Measurements from ENCODE around the gene TCF4. TPM values are rescaled to one million over a fixed set of nuclear protein-coding genes. Genes with fewer than 3 reads are reported as not detected.
"Not testable (repeated sequence)": the region's sequence is repeated elsewhere in the genome, so short reads cannot be mapped to it uniquely, and the experiment has no call there.

The TCF4 gene
- total RNA-seq, 1 donor from 2014 or later, result 15.7 TPM

DNA sequence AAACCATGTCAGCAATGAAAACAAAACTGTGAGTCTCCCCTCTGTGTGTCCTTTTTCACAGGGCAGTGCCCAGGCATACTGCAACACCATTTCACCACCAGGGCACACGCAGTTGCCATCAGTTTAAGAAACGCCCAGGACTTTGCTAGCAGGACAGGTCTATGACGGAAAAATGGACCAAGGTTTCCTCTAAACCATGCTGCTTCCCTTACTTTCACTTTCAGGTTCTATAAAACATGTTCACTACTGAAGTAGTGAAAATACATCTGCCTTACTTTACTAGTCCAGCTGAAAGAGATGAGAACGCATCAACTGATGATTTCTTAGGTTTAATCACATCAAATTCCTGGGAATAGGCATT is 110.5 kb downstream of the TCF4 start:
- peak overlapping the region; percentile 21 for H3K4me3 ChIP-seq (ENCODE audit: low read depth, low read length)
- TF ChIP-seq, protein P1, sequence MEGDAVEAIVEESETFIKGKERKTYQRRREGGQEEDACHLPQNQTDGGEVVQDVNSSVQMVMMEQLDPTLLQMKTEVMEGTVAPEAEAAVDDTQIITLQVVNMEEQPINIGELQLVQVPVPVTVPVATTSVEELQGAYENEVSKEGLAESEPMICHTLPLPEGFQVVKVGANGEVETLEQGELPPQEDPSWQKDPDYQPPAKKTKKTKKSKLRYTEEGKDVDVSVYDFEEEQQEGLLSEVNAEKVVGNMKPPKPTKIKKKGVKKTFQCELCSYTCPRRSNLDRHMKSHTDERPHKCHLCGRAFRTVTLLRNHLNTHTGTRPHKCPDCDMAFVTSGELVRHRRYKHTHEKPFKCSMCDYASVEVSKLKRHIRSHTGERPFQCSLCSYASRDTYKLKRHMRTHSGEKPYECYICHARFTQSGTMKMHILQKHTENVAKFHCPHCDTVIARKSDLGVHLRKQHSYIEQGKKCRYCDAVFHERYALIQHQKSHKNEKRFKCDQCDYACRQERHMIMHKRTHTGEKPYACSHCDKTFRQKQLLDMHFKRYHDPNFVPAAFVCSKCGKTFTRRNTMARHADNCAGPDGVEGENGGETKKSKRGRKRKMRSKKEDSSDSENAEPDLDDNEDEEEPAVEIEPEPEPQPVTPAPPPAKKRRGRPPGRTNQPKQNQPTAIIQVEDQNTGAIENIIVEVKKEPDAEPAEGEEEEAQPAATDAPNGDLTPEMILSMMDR (IDR thresholded peaks at IDR 0.05; ENCODE audit: insufficient read depth, low read length, poor library complexity, severe bottlenecking), result peak; percentile 5
- no peaks in the 10 kb centered on the region for H3K36me3 ChIP-seq (ENCODE audit: control insufficient read depth, insufficient read depth, low read length)
- H3K27me3 ChIP-seq (ENCODE audit: control insufficient read depth, insufficient read depth, low read length), result no peaks in the 10 kb centered on the region
- DNase-seq (ENCODE audit: low read depth), result peak; percentile 23

DNA sequence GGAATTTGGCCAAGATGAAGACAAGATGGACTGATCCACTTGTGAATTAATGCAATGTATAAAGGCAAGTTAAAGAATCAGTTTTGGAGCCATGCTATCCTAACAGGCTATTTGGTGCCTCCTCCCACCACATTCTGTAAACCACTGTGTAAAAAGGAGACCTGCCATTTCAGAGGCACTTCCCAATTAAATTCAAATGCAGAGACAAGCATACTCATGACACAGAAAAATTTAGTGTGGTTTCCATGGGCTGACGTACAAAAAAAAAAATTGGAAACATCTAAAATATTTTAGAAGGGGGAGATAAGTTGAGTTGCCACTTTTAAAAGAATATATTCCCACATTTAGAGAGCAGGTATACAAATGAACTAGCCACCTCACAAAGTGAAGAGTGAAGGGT is 112.1 kb downstream of the TCF4 start:
- no peaks in the 10 kb centered on the region for H3K36me3 ChIP-seq (ENCODE audit: control insufficient read depth, insufficient read depth, low read length)
- TF ChIP-seq, protein P1 (IDR thresholded peaks at IDR 0.05; ENCODE audit: insufficient read depth, low read length, poor library complexity, severe bottlenecking), result no peak
- H3K27me3 ChIP-seq (ENCODE audit: control insufficient read depth, insufficient read depth, low read length), result no peaks in the 10 kb centered on the region
- no peak overlapping the region for H3K4me3 ChIP-seq (ENCODE audit: low read depth, low read length)
- DNase-seq (ENCODE audit: low read depth), result no peak

DNA sequence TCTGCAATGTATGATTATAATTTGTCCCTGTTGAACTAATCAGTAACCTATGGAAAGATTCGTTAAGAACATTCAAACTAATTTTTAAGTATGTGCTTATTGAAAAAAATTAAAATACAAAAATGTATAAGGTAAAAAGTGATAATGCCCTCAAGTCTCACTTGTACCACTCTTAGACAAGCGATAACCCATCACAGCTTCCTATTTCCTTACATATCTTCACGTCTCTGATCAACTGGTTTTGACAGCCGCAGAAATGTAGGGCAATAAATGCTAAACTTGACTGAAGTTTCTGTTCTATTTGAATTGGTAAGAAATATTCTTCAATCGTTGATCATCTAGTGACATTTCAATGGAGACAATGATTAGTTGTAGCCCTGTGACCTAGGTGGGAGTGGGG is 112.5 kb downstream of the TCF4 start:
- Histone ChIP-seq H3K27me3 (ENCODE audit: control insufficient read depth, insufficient read depth, low read length) (no peaks in the 10 kb centered on the region), H3K4me3 (ENCODE audit: low read depth, low read length) (no peak overlapping the region), H3K36me3 (ENCODE audit: control insufficient read depth, insufficient read depth, low read length) (no peaks in the 10 kb centered on the region)
- DNase-seq (ENCODE audit: low read depth), result no peak
- TF ChIP-seq, protein P1 (IDR thresholded peaks at IDR 0.05; ENCODE audit: insufficient read depth, low read length, poor library complexity, severe bottlenecking), result no peak

GRCh38 chr18:55473560-55473959 is 114.4 kb downstream of the TCF4 start:
- H3K36me3 ChIP-seq (ENCODE audit: control insufficient read depth, insufficient read depth, low read length), result no peaks in the 10 kb centered on the region
- no peak for DNase-seq (ENCODE audit: low read depth)
- no peaks in the 10 kb centered on the region for H3K27me3 ChIP-seq (ENCODE audit: control insufficient read depth, insufficient read depth, low read length)
- TF ChIP-seq, protein P1 (IDR thresholded peaks at IDR 0.05; ENCODE audit: insufficient read depth, low read length, poor library complexity, severe bottlenecking), result no peak
- no peak overlapping the region for H3K4me3 ChIP-seq (ENCODE audit: low read depth, low read length)

DNA sequence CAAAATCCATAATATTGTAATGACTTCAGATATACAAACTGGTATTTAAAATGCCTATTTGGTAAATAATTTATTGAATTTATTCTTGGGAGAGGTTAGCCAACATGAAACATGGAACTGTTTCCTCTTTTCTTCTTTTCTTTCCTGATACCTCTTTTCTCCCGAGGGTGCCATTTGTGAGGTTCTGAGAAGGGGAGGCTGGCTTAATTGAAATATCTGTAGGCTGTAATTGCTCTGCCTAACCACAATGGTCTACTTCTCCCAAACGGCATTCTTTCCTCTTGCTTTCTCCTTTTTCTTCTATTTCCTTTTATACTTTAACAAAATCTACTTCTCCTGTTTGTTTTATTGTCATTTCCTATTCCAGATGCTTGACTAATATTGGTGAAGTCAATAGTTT is 114.9 kb downstream of the TCF4 start:
- TF ChIP-seq, protein P1 (IDR thresholded peaks at IDR 0.05; ENCODE audit: insufficient read depth, low read length, poor library complexity, severe bottlenecking), result no peak
- H3K27me3 ChIP-seq (ENCODE audit: control insufficient read depth, insufficient read depth, low read length), result no peaks in the 10 kb centered on the region
- no peak for DNase-seq (ENCODE audit: low read depth)
- no peak overlapping the region for H3K4me3 ChIP-seq (ENCODE audit: low read depth, low read length)
- H3K36me3 ChIP-seq (ENCODE audit: control insufficient read depth, insufficient read depth, low read length), result no peaks in the 10 kb centered on the region

GRCh38 chr18:55470826-55471225 is 117.2 kb downstream of the TCF4 start:
- TF ChIP-seq, protein P1 (IDR thresholded peaks at IDR 0.05; ENCODE audit: insufficient read depth, low read length, poor library complexity, severe bottlenecking), result no peak
- no peak for DNase-seq (ENCODE audit: low read depth)
- no peak overlapping the region for H3K4me3 ChIP-seq (ENCODE audit: low read depth, low read length)
- H3K27me3 ChIP-seq (ENCODE audit: control insufficient read depth, insufficient read depth, low read length), result no peaks in the 10 kb centered on the region
- H3K36me3 ChIP-seq (ENCODE audit: control insufficient read depth, insufficient read depth, low read length), result no peaks in the 10 kb centered on the region

DNA sequence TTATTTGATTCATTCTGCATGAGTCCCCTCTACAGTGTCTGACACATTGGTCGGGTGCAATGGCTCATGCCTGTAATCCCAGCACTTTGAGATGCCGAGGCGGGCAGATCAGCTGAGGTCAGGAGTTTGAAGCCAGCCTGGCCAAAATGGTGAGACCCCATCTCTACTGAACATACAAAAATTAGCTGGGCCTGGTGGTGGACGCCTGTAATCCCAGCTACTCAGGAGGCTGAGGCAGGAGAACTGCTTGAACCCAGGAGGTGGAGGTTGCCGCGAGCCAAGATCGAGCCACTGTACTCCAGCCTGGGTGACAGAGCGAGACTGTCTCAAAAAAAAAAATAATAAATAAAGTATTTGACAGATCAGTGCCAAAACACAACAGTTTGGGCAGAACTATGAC is 118.9 kb downstream of the TCF4 start:
- not testable (repeated sequence) for H3K27me3 ChIP-seq (ENCODE audit: control insufficient read depth, insufficient read depth, low read length); H3K4me3 ChIP-seq (ENCODE audit: low read depth, low read length); H3K36me3 ChIP-seq (ENCODE audit: control insufficient read depth, insufficient read depth, low read length); DNase-seq (ENCODE audit: low read depth)

Data from kidney epithelial cell (primary cell).